GM21619 (cell line): Measurements from ENCODE around the gene PIK3R6.

Experiments used
- ATAC-seq: cut with Tn5 transposase; IDR thresholded peaks from one replicate; pipeline ENCODE4 v1.9.1; 2021; ENCODE audit not compliant: unreplicated experiment

PIK3R6 gene

GRCh38 chr17:8867361-8867981 is at the start of gene PIK3R6:
PIK3R6 (minus strand) TSS chr17:8867674; CDS start chr17:8849794, 17,880 bp downstream.
- no peak for ATAC-seq

- no peak for ATAC-seq
Observed at GRCh38 chr17:8916466-8916865, 49.0 kb upstream of the PIK3R6 start.

- ATAC-seq = no peak
Observed at GRCh38 chr17:8914554-8914953, 47.1 kb upstream of the PIK3R6 start.

- no peak for ATAC-seq
Observed at GRCh38 chr17:8913879-8914278, 46.4 kb upstream of the PIK3R6 start.

GRCh38 chr17:8913091-8913490 is 45.6 kb upstream of the PIK3R6 start:
- no peak for ATAC-seq

GRCh38 chr17:8912084-8912981 is 44.9 kb upstream of the PIK3R6 start:
- no peak for ATAC-seq

GRCh38 chr17:8910969-8911604 is 43.6 kb upstream of the PIK3R6 start:
- no peak for ATAC-seq

- no peak for ATAC-seq
Observed at GRCh38 chr17:8909586-8910270, 42.3 kb upstream of the PIK3R6 start.

- ATAC-seq = no peak
Observed at GRCh38 chr17:8905331-8905730, 37.9 kb upstream of the PIK3R6 start.

GRCh38 chr17:8904686-8905085 is 37.2 kb upstream of the PIK3R6 start:
- ATAC-seq = no peak

- ATAC-seq = no peak
Observed at GRCh38 chr17:8904201-8904600, 36.7 kb upstream of the PIK3R6 start.

GRCh38 chr17:8900626-8901585 is 33.4 kb upstream of the PIK3R6 start:
- ATAC-seq = peak; percentile 41

GRCh38 chr17:8900207-8900606 is 32.7 kb upstream of the PIK3R6 start:
- ATAC-seq = no peak

- ATAC-seq = no peak
Observed at GRCh38 chr17:8898636-8899035, 31.2 kb upstream of the PIK3R6 start.

GRCh38 chr17:8898126-8898525 is 30.7 kb upstream of the PIK3R6 start:
- no peak for ATAC-seq

GRCh38 chr17:8896641-8897635 is 29.5 kb upstream of the PIK3R6 start:
- no peak for ATAC-seq

- no peak for ATAC-seq
Observed at GRCh38 chr17:8896087-8896486, 28.6 kb upstream of the PIK3R6 start.

GRCh38 chr17:8894673-8895578 is 27.5 kb upstream of the PIK3R6 start:
- no peak for ATAC-seq
